Endothelial cell of umbilical vein (primary cell): ENCODE measurements around the gene GRIK3. TPM values are rescaled to one million over a fixed set of nuclear protein-coding genes. Genes with fewer than 3 reads are reported as not detected.

Source experiments
- BruUV-seq: library from RNA; stranded (reverse); fragments of 400-500 nt; replicated peaks from 2 replicates; lab custom pipeline; 2021; lab: Mats Ljungman, UMichigan
- CTCF ChIA-PET: fragments of 300-600, 350-600 bp; sonication (Branson Sonifier 250); formaldehyde crosslinking; loops from one replicate; lab custom pipeline; 2021; ENCODE audit warnings: antibody characterized with exemption, inconsistent platforms; lab: Charles Lee
- POLR2A ChIA-PET: fragments of 300-600, 350-600 bp; sonication (Branson Sonifier 250); formaldehyde crosslinking; loops from one replicate; lab custom pipeline; 2021; ENCODE audit warnings: antibody characterized with exemption, inconsistent platforms; lab: Charles Lee
- DNase-seq: peaks from one replicate; pipeline ENCODE4 v3.0.0-alpha.2; 2011; ENCODE audit warnings: low read depth, low spot score
- FAIRE-seq: peaks from 2 replicates; lab custom pipeline; 2011; peaks lifted over from hg19 to GRCh38; lab: Jason Lieb, UNC
- H2AFZ ChIP-seq: 2 replicates; pipeline ENCODE4 v1.6.0; 2012; ENCODE audit warnings: low read depth, low read length, control low read depth, inconsistent platforms
- H3K27ac ChIP-seq: 2 replicates; pipeline ENCODE4 v1.5.1; 2011; ENCODE audit warnings: low read depth, mild to moderate bottlenecking, control low read depth, low read length, moderate library complexity; ENCODE audit not compliant: insufficient read depth
- H3K27me3 ChIP-seq, 2 experiments: 2 replicates each; pipeline versions ENCODE4 v1.6.0 to v1.6.1; 2011; ENCODE audit warnings: low read length in 2 of 2, mixed read lengths in 1 of 2; ENCODE audit not compliant: control insufficient read depth in 2 of 2, insufficient read depth in 2 of 2
- H3K36me3 ChIP-seq, 2 experiments: 2 replicates in 1 of 2; 3 replicates in 1 of 2; pipeline ENCODE4 v1.5.1; 2011; ENCODE audit warnings: low read length in 2 of 2, mild to moderate bottlenecking in 1 of 2, moderate library complexity in 1 of 2; ENCODE audit not compliant: control insufficient read depth in 2 of 2, insufficient read depth in 2 of 2; ENCODE audit errors: extremely low read depth in 1 of 2
- H3K4me1 ChIP-seq: 3 replicates; pipeline ENCODE4 v1.5.1; 2011; ENCODE audit warnings: mild to moderate bottlenecking, low read length; ENCODE audit not compliant: control insufficient read depth, insufficient read depth; ENCODE audit errors: extremely low read depth
- H3K4me2 ChIP-seq: 2 replicates; pipeline ENCODE4 v1.6.1; 2011; ENCODE audit warnings: low read length, control low read depth, mixed read lengths; ENCODE audit not compliant: insufficient read depth
- H3K4me3 ChIP-seq, 3 experiments: fragments of 200-600 bp in 1 of 3; sonication (generic), shearing (Covaris generic) in 1 of 3; replicated peaks in 1 of 3; 2 replicates each; pipeline ENCODE4 v1.5.1; 2011 to 2016; ENCODE audit warnings: control low read depth in 3 of 3, low read length in 3 of 3, mild to moderate bottlenecking in 2 of 3, inconsistent platforms in 1 of 3, low read depth in 1 of 3, moderate library complexity in 1 of 3; ENCODE audit not compliant: insufficient read depth in 1 of 3
- H3K79me2 ChIP-seq: 2 replicates; pipeline ENCODE4 v1.6.0; 2012; ENCODE audit warnings: low read length, inconsistent platforms; ENCODE audit not compliant: control insufficient read depth, insufficient read depth
- H3K9ac ChIP-seq: replicated peaks from 2 replicates; pipeline ENCODE3; 2011; ENCODE audit warnings: low read length, control low read depth; ENCODE audit not compliant: insufficient read depth; ENCODE audit errors: extremely low read depth
- H3K9me1 ChIP-seq: replicated peaks from 3 replicates; pipeline ENCODE4 v1.6.0; 2011; ENCODE audit warnings: mild to moderate bottlenecking, low read length; ENCODE audit not compliant: control insufficient read depth, insufficient read depth; ENCODE audit errors: extremely low read depth
- H3K9me3 ChIP-seq: replicated peaks from 2 replicates; pipeline ENCODE4 v1.5.1; 2012; ENCODE audit warnings: low read length, inconsistent platforms; ENCODE audit not compliant: control insufficient read depth, insufficient read depth
- H4K20me1 ChIP-seq: replicated peaks from 2 replicates; pipeline ENCODE3; 2011; ENCODE audit warnings: mild to moderate bottlenecking, low read length; ENCODE audit not compliant: control insufficient read depth, insufficient read depth; ENCODE audit errors: extremely low read depth
- CTCF ChIP-seq, 2 donors: IDR thresholded peaks; 1 replicate in 1 of 2; 2 replicates in 1 of 2; pipeline ENCODE4 v1.5.1; 2011; ENCODE audit warnings: low read length in 2 of 2, mild to moderate bottlenecking in 2 of 2, moderate library complexity in 2 of 2, control low read depth in 1 of 2, inconsistent platforms in 1 of 2, low read depth in 1 of 2; ENCODE audit not compliant: insufficient read depth in 1 of 2; ENCODE audit errors: extremely low read depth in 1 of 2
- EZH2 ChIP-seq: IDR thresholded peaks from 2 replicates; pipeline ENCODE4 v1.6.1; 2012; ENCODE audit warnings: borderline replicate concordance, low read depth, mild to moderate bottlenecking, moderate library complexity, low read length, inconsistent platforms; ENCODE audit not compliant: severe bottlenecking
- FOS ChIP-seq: IDR thresholded peaks from 2 replicates; pipeline ENCODE4 v1.6.1; 2011; ENCODE audit warnings: mild to moderate bottlenecking, low read length, moderate library complexity, borderline replicate concordance; ENCODE audit not compliant: insufficient read depth
- GATA2 ChIP-seq: IDR thresholded peaks from 2 replicates; pipeline ENCODE4 v1.7.0; 2011; ENCODE audit warnings: low read depth, mild to moderate bottlenecking, moderate library complexity, mixed read lengths, low read length; ENCODE audit not compliant: insufficient read length, insufficient read depth
- JUN ChIP-seq: IDR thresholded peaks from 2 replicates; pipeline ENCODE4 v1.6.1; 2011; ENCODE audit warnings: borderline replicate concordance, low read depth; ENCODE audit not compliant: insufficient read length, insufficient read depth
- MYC ChIP-seq: IDR thresholded peaks from one replicate; pipeline ENCODE4 v1.6.1; 2011; ENCODE audit warnings: mild to moderate bottlenecking, low read depth, low read length
- POLR2A ChIP-seq: IDR thresholded peaks from 2 replicates; pipeline ENCODE4 v1.6.1; 2012; ENCODE audit warnings: low read depth, mild to moderate bottlenecking, control low read depth, low read length
- POLR2AphosphoS5 ChIP-seq: IDR thresholded peaks from 2 replicates; pipeline ENCODE4 v1.6.1; 2012; ENCODE audit warnings: low read depth, mild to moderate bottlenecking, control low read depth, low read length, moderate library complexity; ENCODE audit not compliant: insufficient read depth
- dilution Hi-C: fragments of 300-500 bp; cut with MboI; formaldehyde crosslinking; loops from one replicate; pipeline ENCODE4 v1.15.0; 2019; ENCODE audit warnings: low sequenced_read_pairs; ENCODE audit not compliant: extremely low pct_ligation_motif_present
- intact Hi-C: fragments of 100-400 bp; cut with micrococcal nuclease; formaldehyde crosslinking; loops from one replicate; pipeline ENCODE4 v1.10.0; 2022
- polyA plus RNA-seq, 4 experiments: library from polyadenylated mRNA; depleted of rRNA in 3 of 4; stranded (reverse) in 3 of 4; unstranded in 1 of 4; fragments of >200 nt; gene quantifications; 2 replicates each; pipeline versions ENCODE4 v1.2.1 to v1.2.3, GENCODE V29; 2011 to 2012; ENCODE audit warnings: missing spikeins in 1 of 4
- total RNA-seq: library from RNA; stranded (reverse); gene quantifications from 2 replicates; pipeline ENCODE4 v1.2.3, GENCODE V29; 2021
- TF ChIP-seq, protein P1 (sequence below): IDR thresholded peaks from 2 replicates; pipeline ENCODE4 v1.6.1; 2011; ENCODE audit not compliant: insufficient read depth, insufficient read length

The GRIK3 gene
- total and polyA plus RNA-seq, 2 donors (not counting 3 experiments of a cell fraction or from before 2014, with no cell fraction given), result not detected

GRCh38 chr1:36920801-36921405, 113.4 kb downstream of the GRIK3 start:
- H3K9me1 ChIP-seq, result no peaks in the 10 kb centered on the region
- CTCF ChIA-PET, result no interaction called here
- no peak for TF ChIP-seq GATA2
- no peak for TF ChIP-seq POLR2A
- TF ChIP-seq CTCF (IDR thresholded peaks at IDR 0.05; ENCODE audit: extremely low read depth in 1 of 2, insufficient read depth in 1 of 2, low read depth in 1 of 2, low read length in 2 of 2), result no peak
- no peak for TF ChIP-seq FOS
- no peak for TF ChIP-seq POLR2AphosphoS5
- no peak for TF ChIP-seq EZH2
- no peak for TF ChIP-seq JUN
- TF ChIP-seq MYC, result no peak
- TF ChIP-seq, protein P1, sequence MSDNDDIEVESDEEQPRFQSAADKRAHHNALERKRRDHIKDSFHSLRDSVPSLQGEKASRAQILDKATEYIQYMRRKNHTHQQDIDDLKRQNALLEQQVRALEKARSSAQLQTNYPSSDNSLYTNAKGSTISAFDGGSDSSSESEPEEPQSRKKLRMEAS, result no peak
- no peak overlapping the region for H3K9ac ChIP-seq
- no peaks in the 10 kb centered on the region for H3K27me3 ChIP-seq
- no peak overlapping the region for H3K27ac ChIP-seq
- no peak overlapping the region for H3K4me2 ChIP-seq
- no peaks in the 10 kb centered on the region for H4K20me1 ChIP-seq
- H2AFZ ChIP-seq, result no peak overlapping the region
- H3K4me1 ChIP-seq, result no peaks in the 10 kb centered on the region
- DNase-seq, result no peak
- dilution Hi-C loops, result no loop called here
- H3K79me2 ChIP-seq, result no peaks in the 10 kb centered on the region
- H3K9me3 ChIP-seq, result no peaks in the 10 kb centered on the region
- intact Hi-C loops, result no loop called here
- FAIRE-seq, result no peak
- H3K36me3 ChIP-seq, result no peaks in the 10 kb centered on the region
- no peak overlapping the region for H3K4me3 ChIP-seq
- POLR2A ChIA-PET, result no interaction called here
- BruUV-seq, result no TSS peak
